HT-29 (cell line): ENCODE measurements around the gene ATP23. TPM values are rescaled to one million over a fixed set of nuclear protein-coding genes. Genes with fewer than 3 reads are reported as not detected.

ENCODE experiments used
- DNase-seq: peaks from one replicate; pipeline ENCODE4 v3.0.0-alpha.2; 2015; ENCODE audit warnings: low spot score
- total RNA-seq: library from RNA; depleted of rRNA; stranded (reverse); fragments of >200 nt; shearing (Covaris generic); gene quantifications from 2 replicates; pipeline ENCODE4 v1.2.3, GENCODE V29; 2014; rRNA removed

ATP23 gene
- total RNA-seq, 1 experiment from 2014 or later: 3.6 TPM

GRCh38 chr12:57983146-57983857, 41.9 kb downstream of the ATP23 start:
- DNase-seq: peak; percentile 57

- no peak for DNase-seq
Observed at GRCh38 chr12:57983858-57984505, 42.6 kb downstream of the ATP23 start.

- no peak for DNase-seq
Observed at GRCh38 chr12:57984629-57985151, 43.3 kb downstream of the ATP23 start.

- no peak for DNase-seq
Observed at GRCh38 chr12:57985685-57986084, 44.3 kb downstream of the ATP23 start.

GRCh38 chr12:57989838-57990237, 48.5 kb downstream of the ATP23 start:
- no peak for DNase-seq

GRCh38 chr12:57990241-57990883, 49.0 kb downstream of the ATP23 start:
- DNase-seq: no peak

- no peak for DNase-seq
Observed at GRCh38 chr12:57992001-57992400, 50.6 kb downstream of the ATP23 start.

GRCh38 chr12:57993030-57993429, 51.7 kb downstream of the ATP23 start:
- DNase-seq: peak; percentile 5

- DNase-seq: no peak
Observed at GRCh38 chr12:57993834-57994233, 52.5 kb downstream of the ATP23 start.

- DNase-seq: no peak
Observed at GRCh38 chr12:57996520-57996919, 55.2 kb downstream of the ATP23 start.

GRCh38 chr12:57998251-57998650, 56.9 kb downstream of the ATP23 start:
- no peak for DNase-seq

GRCh38 chr12:58000499-58000898, 59.1 kb downstream of the ATP23 start:
- DNase-seq: no peak

GRCh38 chr12:58007875-58008274, 66.5 kb downstream of the ATP23 start:
- no peak for DNase-seq

GRCh38 chr12:58008634-58009033, 67.3 kb downstream of the ATP23 start:
- no peak for DNase-seq

Other genes starting within 250 kb of the ATP23 start
- gene OS9, start 247.4 kb upstream of the ATP23 start, total RNA-seq: 94.5 and 105 TPM in 2 replicates
- gene AGAP2, start 202.8 kb upstream of the ATP23 start, total RNA-seq: 1.9 and 4.0 TPM in 2 replicates
- 35.0 and 42.9 TPM in 2 replicates for gene TSPAN31, start 196.5 kb upstream of the ATP23 start, total RNA-seq
- gene CDK4, start 189.3 kb upstream of the ATP23 start, total RNA-seq: 310 and 345 TPM in 2 replicates
- gene MARCHF9, start 186.5 kb upstream of the ATP23 start, total RNA-seq: 9.4 and 12.3 TPM in 2 replicates
- 7.0 and 11.0 TPM in 2 replicates for gene CYP27B1, start 174.5 kb upstream of the ATP23 start, total RNA-seq
- 25.7 and 34.0 TPM in 2 replicates for gene METTL1, start 169.5 kb upstream of the ATP23 start, total RNA-seq
- 1.1 and 6.9 TPM in 2 replicates for gene EEF1AKMT3, start 169.0 kb upstream of the ATP23 start, total RNA-seq
- 60.6 and 63.6 TPM in 2 replicates for gene TSFM, start 158.8 kb upstream of the ATP23 start, total RNA-seq
- 0.73 and 1.5 TPM in 2 replicates for gene AVIL, start 122.8 kb upstream of the ATP23 start, total RNA-seq
- gene CTDSP2, start 94.8 kb upstream of the ATP23 start, total RNA-seq: 38.5 and 40.7 TPM in 2 replicates